Measurements from ENCODE around the gene TMEM169. TPM values are rescaled to one million over a fixed set of nuclear protein-coding genes. Genes with fewer than 3 reads are reported as not detected.

The TMEM169 gene
- polyA plus RNA-seq, 3 donors = 12.8 to 16.5 (median 15.1) TPM

Other genes starting within 250 kb of the TMEM169 start
- gene MREG, start 68.4 kb upstream of the TMEM169 start, polyA plus RNA-seq (ENCODE audit: insufficient read length in 3 of 3) = 10 to 100 TPM; 18.3 to 20.0 (median 19.9) TPM
- gene PECR, start 110 bp upstream of the TMEM169 start, polyA plus RNA-seq (ENCODE audit: insufficient read length in 3 of 3) = 10 to 100 TPM; 35.0 to 54.7 (median 43.0) TPM
- gene XRCC5, start 27.4 kb downstream of the TMEM169 start, polyA plus RNA-seq (ENCODE audit: insufficient read length in 3 of 3) = 100 to 1,000 TPM; 299 to 318 (median 316) TPM

All from renal pelvis (tissue), 3 donors.